ENCODE measurements around the gene TLR7. TPM values are rescaled to one million over a fixed set of nuclear protein-coding genes. Genes with fewer than 3 reads are reported as not detected.

Gene TLR7
- total RNA-seq, 1 experiment from 2014 or later: not detected

DNA sequence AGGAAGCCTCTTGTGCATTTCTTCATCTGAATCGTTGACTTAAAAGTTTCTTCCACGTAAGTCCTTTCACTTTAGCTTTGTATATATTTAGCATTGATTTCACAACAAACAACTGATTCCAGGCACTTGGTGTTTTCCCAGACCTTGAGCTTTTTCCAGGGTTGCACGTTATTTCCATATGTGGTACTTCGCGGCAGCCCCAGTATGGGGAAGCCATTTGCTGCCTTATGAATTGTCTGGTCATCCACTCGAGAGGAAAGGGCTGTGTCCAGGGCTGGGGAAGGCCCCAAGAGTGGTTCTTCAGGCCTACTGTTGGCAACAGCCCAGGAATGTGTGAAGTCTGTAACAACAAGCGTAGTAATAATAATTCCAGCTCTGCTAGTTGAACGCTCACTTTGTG is 36.8 kb downstream of the TLR7 start:
- intact Hi-C loops (cut with micrococcal nuclease): loop anchor here (5.0 kb wide), 1 partner anchor 821 kb away; no protein-coding TSS in a partner anchor
- Mint-ChIP-seq H3K4me1 (ENCODE audit: insufficient read depth, unreplicated experiment) (peaks cover 8% of the 10 kb centered on the region), H3K36me3 (ENCODE audit: insufficient read depth, unreplicated experiment) (no peaks in the 10 kb centered on the region), H3K9me3 (ENCODE audit: unreplicated experiment) (no peaks in the 10 kb centered on the region), H3K27me3 (ENCODE audit: insufficient read depth, unreplicated experiment) (peaks cover 34% of the 10 kb centered on the region), H3K4me3 (ENCODE audit: unreplicated experiment) (no peak overlapping the region), H3K27ac (ENCODE audit: low read depth, unreplicated experiment) (no peak overlapping the region)
- TF ChIP-seq, protein P1, sequence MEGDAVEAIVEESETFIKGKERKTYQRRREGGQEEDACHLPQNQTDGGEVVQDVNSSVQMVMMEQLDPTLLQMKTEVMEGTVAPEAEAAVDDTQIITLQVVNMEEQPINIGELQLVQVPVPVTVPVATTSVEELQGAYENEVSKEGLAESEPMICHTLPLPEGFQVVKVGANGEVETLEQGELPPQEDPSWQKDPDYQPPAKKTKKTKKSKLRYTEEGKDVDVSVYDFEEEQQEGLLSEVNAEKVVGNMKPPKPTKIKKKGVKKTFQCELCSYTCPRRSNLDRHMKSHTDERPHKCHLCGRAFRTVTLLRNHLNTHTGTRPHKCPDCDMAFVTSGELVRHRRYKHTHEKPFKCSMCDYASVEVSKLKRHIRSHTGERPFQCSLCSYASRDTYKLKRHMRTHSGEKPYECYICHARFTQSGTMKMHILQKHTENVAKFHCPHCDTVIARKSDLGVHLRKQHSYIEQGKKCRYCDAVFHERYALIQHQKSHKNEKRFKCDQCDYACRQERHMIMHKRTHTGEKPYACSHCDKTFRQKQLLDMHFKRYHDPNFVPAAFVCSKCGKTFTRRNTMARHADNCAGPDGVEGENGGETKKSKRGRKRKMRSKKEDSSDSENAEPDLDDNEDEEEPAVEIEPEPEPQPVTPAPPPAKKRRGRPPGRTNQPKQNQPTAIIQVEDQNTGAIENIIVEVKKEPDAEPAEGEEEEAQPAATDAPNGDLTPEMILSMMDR (IDR thresholded peaks at IDR 0.05; ENCODE audit: unreplicated experiment): no peak
- ChIA-PET CTCF (interaction anchor here (0.6 to 2.5 kb wide), 12 partner anchors 9 to 586 kb away, joined by 3 to 23 read pairs (median 4); no protein-coding TSS in a partner anchor), POLR2A (no interaction called here)
- no peak for DNase-seq (ENCODE audit: unreplicated experiment)
- BruUV-seq (replicated peaks): no TSS peak

DNA sequence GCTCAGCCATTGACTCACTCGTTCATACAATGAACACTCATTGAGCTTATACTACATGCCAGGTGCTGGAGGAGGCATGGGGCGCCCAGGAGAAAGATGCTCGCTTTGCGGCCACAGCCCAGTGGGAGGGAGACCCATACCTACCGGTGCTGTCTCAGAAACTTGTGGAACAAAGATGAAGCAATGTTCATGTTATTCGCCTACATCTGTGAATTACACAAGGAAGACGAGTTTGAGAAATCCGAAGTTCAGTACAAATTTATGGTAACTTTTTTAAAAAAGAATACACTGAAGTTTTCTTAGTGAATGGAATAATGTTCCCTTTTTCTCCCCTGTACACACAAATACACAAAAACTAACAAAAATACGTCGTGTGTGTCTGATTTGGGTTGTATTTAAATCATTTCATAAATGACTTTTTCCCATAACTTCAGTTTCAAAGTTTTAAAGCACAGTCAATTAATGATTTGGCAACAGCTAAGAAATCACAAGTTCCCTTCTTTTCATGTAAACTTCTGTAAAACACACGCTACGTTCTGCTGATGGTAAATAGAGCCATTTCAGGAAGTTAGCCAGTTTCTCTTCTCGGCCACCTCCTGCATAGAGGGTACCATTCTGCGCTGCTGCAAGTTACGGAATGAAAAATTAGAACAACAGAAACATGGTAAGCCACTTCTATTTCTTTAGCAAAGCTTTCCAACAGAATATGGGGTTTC is 39.3 kb downstream of the TLR7 start, which contains the start of gene TLR8:
TLR8 (plus strand) TSS at position 575 of the 716 bp plus-strand sequence; CDS start at position 662, 87 bp downstream.
- no peak for DNase-seq (ENCODE audit: unreplicated experiment)
- H3K4me1 Mint-ChIP-seq (ENCODE audit: insufficient read depth, unreplicated experiment): peaks cover 13% of the 10 kb centered on the region
- no TSS peak for BruUV-seq (replicated peaks)
- ChIA-PET POLR2A (no interaction called here), CTCF (interaction anchor here (0.5 to 1.3 kb wide), 6 partner anchors 13 to 631 kb away, joined by 3 to 4 read pairs (median 3); no protein-coding TSS in a partner anchor)
- peaks cover 28% of the 10 kb centered on the region for H3K27me3 Mint-ChIP-seq (ENCODE audit: insufficient read depth, unreplicated experiment)
- no peak within 1 kb of the TSS for H3K27ac Mint-ChIP-seq (ENCODE audit: low read depth, unreplicated experiment)
- H3K36me3 Mint-ChIP-seq (ENCODE audit: insufficient read depth, unreplicated experiment): no peaks in the 10 kb centered on the region
- intact Hi-C loops (cut with micrococcal nuclease): no loop called here
- H3K4me3 Mint-ChIP-seq (ENCODE audit: unreplicated experiment): no peak within 1 kb of the TSS
- no peaks in the 10 kb centered on the region for H3K9me3 Mint-ChIP-seq (ENCODE audit: unreplicated experiment)
- TF ChIP-seq, protein P1 (IDR thresholded peaks at IDR 0.05; ENCODE audit: unreplicated experiment): no peak

DNA sequence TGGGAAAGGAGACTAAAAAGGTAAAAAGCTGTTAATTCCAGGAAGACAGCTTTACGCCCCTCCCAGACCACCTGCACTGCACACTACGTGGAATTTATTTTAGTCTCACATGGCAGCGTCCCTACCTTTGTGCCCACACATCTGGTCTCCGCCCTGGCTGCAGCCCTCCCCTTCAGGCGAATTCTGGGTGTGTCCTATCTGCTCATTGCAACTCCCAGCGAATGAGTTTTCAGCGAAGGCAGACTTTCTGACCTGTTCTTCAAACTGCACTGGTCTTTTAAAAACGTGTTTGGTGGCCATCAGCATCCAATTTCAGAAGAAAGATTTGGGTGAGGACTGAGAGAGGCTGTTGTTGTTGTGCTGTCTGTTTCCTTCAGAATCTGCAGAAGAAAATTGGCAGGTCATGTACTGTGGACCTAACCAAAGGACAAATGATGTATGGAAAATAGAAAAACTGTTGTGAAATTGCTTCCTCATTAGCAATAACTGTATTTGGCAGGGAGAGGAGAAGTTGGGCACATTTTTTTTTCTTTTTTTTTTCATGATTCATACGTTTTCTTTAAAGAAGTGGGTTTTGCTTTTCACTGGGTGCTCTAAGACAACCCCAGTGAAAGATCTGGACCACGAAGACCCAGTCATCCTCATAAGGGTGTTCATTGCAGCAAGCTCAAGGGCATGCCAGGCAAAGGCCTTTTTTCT is 43.7 kb downstream of the TLR7 start:
- TF ChIP-seq, protein P1 (IDR thresholded peaks at IDR 0.05; ENCODE audit: unreplicated experiment): no peak
- no peaks in the 10 kb centered on the region for H3K9me3 Mint-ChIP-seq (ENCODE audit: unreplicated experiment)
- ChIA-PET CTCF (interaction anchor here (0.6 to 1.2 kb wide), 5 partner anchors 10 to 1494 kb away, joined by 3 to 4 read pairs (median 3); no protein-coding TSS in a partner anchor), POLR2A (interaction anchor here (0.7 kb wide), 1 partner anchor 8 kb away, joined by 3 read pairs; no protein-coding TSS in a partner anchor)
- H3K36me3 Mint-ChIP-seq (ENCODE audit: insufficient read depth, unreplicated experiment): no peaks in the 10 kb centered on the region
- no peak overlapping the region for H3K27ac Mint-ChIP-seq (ENCODE audit: low read depth, unreplicated experiment)
- BruUV-seq (replicated peaks): no TSS peak
- H3K4me3 Mint-ChIP-seq (ENCODE audit: unreplicated experiment): no peak overlapping the region
- H3K4me1 Mint-ChIP-seq (ENCODE audit: insufficient read depth, unreplicated experiment): peaks cover 13% of the 10 kb centered on the region
- H3K27me3 Mint-ChIP-seq (ENCODE audit: insufficient read depth, unreplicated experiment): peaks cover 38% of the 10 kb centered on the region
- intact Hi-C loops (cut with micrococcal nuclease): no loop called here
- no peak for DNase-seq (ENCODE audit: unreplicated experiment)

GRCh38 chrX:12911122-12911470 is 44.2 kb downstream of the TLR7 start:
- TF ChIP-seq, protein P1 (IDR thresholded peaks at IDR 0.05; ENCODE audit: unreplicated experiment): no peak
- Mint-ChIP-seq H3K9me3 (ENCODE audit: unreplicated experiment) (no peaks in the 10 kb centered on the region), H3K27me3 (ENCODE audit: insufficient read depth, unreplicated experiment) (peaks cover 38% of the 10 kb centered on the region), H3K27ac (ENCODE audit: low read depth, unreplicated experiment) (no peak overlapping the region), H3K36me3 (ENCODE audit: insufficient read depth, unreplicated experiment) (no peaks in the 10 kb centered on the region), H3K4me3 (ENCODE audit: unreplicated experiment) (no peak overlapping the region), H3K4me1 (ENCODE audit: insufficient read depth, unreplicated experiment) (peaks cover 13% of the 10 kb centered on the region)
- POLR2A ChIA-PET: no interaction called here
- CTCF ChIA-PET: no interaction called here
- intact Hi-C loops (cut with micrococcal nuclease): no loop called here
- no TSS peak for BruUV-seq (replicated peaks)
- no peak for DNase-seq (ENCODE audit: unreplicated experiment)

All from MCF 10A (cell line).